ENCODE data around the gene ZMYND12. TPM values are rescaled to one million over a fixed set of nuclear protein-coding genes. Genes with fewer than 3 reads are reported as not detected.

Gene ZMYND12
- total and polyA plus RNA-seq, 12 donors = 1.2 to 12.2 (median 4.5) TPM

DNA sequence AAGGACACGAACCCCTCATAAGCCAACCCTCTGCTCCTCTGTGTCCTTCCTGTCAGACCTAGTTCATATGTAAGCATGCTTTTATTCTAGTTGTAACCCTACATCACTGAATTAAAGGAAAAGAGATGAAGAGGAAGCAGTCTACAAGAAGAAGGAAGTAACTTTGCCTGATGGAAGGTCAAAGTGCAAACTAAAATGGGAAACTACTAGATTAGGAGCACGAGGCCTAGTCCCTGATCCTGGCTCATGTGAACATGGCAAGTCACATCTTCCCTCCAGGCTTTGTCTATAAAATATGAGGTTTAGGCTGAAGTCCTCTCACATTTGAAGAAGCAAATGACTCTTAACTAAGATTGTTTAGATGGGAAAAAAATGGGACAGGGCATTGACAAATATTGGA, 13.2 kb downstream of the ZMYND12 start:
- Histone ChIP-seq H3K4me3 (no peak overlapping the region), H3K4me1 (replicated peaks in 1 of 2) (no peaks in the 10 kb centered on the region), H3K27ac (no peak overlapping the region), H3K36me3 (replicated peaks in 1 of 2) (no peaks in the 10 kb centered on the region), H3K27me3 (no peaks in the 10 kb centered on the region), H3K9me3 (replicated peaks in 1 of 3) (no peaks in the 10 kb centered on the region)
- TF ChIP-seq, protein P1, sequence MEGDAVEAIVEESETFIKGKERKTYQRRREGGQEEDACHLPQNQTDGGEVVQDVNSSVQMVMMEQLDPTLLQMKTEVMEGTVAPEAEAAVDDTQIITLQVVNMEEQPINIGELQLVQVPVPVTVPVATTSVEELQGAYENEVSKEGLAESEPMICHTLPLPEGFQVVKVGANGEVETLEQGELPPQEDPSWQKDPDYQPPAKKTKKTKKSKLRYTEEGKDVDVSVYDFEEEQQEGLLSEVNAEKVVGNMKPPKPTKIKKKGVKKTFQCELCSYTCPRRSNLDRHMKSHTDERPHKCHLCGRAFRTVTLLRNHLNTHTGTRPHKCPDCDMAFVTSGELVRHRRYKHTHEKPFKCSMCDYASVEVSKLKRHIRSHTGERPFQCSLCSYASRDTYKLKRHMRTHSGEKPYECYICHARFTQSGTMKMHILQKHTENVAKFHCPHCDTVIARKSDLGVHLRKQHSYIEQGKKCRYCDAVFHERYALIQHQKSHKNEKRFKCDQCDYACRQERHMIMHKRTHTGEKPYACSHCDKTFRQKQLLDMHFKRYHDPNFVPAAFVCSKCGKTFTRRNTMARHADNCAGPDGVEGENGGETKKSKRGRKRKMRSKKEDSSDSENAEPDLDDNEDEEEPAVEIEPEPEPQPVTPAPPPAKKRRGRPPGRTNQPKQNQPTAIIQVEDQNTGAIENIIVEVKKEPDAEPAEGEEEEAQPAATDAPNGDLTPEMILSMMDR (IDR thresholded peaks at IDR 0.05) = no peak
- no peak for TF ChIP-seq POLR2A (IDR thresholded peaks at IDR 0.05)
- intact Hi-C loops (cut with DNase I) = no loop called here
- 39 to 52% (median 42%) methylated on average over 2 of the region's 2 CpGs for WGBS, 4 donors
- DNase-seq = no peak

DNA sequence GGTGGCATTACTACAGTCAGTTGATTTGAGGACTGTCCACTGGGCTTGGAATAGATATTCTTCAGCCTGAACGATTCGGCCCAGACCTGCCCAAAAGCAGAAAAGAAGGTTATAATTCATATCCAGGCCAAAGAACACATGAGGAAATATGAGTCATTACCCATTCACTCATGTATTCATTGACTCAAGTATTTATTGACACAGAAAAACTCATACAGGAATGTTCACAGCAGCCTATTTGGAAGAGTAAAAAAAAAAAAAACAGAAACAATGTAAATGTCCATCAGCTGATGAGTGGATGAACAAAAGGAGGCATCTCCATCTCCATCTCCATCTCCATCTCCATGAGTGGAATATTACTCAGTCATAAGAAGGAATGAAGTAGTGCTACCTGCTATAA, 15.9 kb downstream of the ZMYND12 start:
- Histone ChIP-seq H3K9me3 (replicated peaks in 1 of 3) (no peaks in the 10 kb centered on the region), H3K4me3 (no peak overlapping the region), H3K4me1 (replicated peaks in 1 of 2) (no peaks in the 10 kb centered on the region), H3K36me3 (replicated peaks in 1 of 2) (no peaks in the 10 kb centered on the region), H3K27ac (no peak overlapping the region), H3K27me3 (no peaks in the 10 kb centered on the region)
- 26 to 48% (median 37%) methylated on average over 2 of the region's 2 CpGs for WGBS, 4 donors
- intact Hi-C loops (cut with DNase I) = no loop called here
- TF ChIP-seq POLR2A (IDR thresholded peaks at IDR 0.05) = no peak
- TF ChIP-seq, protein P1 (IDR thresholded peaks at IDR 0.05) = no peak
- DNase-seq = no peak

DNA sequence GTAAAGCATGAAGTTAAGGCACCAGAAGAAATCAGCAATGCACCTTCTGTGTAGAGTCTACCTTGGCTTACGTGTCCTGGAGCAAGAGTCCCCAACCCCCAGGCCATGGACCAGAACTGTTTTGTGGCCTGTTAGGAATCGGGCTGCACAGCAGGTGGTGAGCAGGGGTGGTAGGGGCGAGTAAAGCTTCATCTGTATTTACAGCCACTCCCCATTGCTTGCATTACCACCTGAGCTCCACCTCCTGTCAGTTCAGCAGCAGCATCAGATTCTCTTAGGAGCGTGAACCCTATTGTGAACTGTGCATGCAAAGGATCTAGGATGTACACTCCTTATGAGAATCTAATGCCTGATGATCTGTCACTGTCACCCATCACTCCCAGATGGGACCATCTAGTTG, 21.5 kb downstream of the ZMYND12 start:
- H3K27ac ChIP-seq = no peak overlapping the region
- 83 to 94% (median 92%) methylated on average over 4 of the region's 4 CpGs for WGBS, 4 donors
- intact Hi-C loops (cut with DNase I) = no loop called here
- no peaks in the 10 kb centered on the region for H3K4me1 ChIP-seq (replicated peaks in 1 of 2)
- H3K9me3 ChIP-seq (replicated peaks in 1 of 3) = no peaks in the 10 kb centered on the region
- no peaks in the 10 kb centered on the region for H3K27me3 ChIP-seq
- TF ChIP-seq POLR2A (IDR thresholded peaks at IDR 0.05) = no peak
- TF ChIP-seq, protein P1 (IDR thresholded peaks at IDR 0.05) = no peak
- H3K4me3 ChIP-seq = no peak overlapping the region
- no peak for DNase-seq
- no peaks in the 10 kb centered on the region for H3K36me3 ChIP-seq (replicated peaks in 1 of 2)

DNA sequence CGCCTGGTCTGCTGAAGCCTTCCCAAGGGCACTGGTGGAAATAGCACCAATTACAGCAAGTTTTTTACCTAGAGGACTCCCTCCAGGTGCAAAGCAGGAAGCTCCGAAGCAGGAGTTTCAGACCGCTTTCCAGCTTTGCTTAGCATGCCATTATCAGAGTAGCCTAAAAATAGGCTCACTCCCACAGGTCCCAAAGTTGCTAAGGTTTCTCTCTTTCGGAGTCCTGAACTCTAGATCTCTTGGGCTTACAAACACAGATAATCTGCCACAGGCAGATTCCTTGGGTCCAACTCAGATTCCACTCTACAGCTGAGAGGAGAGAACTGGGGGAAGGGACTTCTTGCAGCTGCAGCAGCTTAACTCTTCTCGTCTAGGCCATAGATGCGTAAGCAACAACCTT, 22.5 kb downstream of the ZMYND12 start:
- 90 to 96% (median 93%) methylated on average over 6 of the region's 6 CpGs for WGBS, 4 donors
- intact Hi-C loops (cut with DNase I) = no loop called here
- TF ChIP-seq POLR2A (IDR thresholded peaks at IDR 0.05) = no peak
- TF ChIP-seq, protein P1 (IDR thresholded peaks at IDR 0.05) = no peak
- Histone ChIP-seq H3K27ac (no peak overlapping the region), H3K27me3 (no peaks in the 10 kb centered on the region), H3K9me3 (replicated peaks in 1 of 3) (no peaks in the 10 kb centered on the region), H3K36me3 (replicated peaks in 1 of 2) (no peaks in the 10 kb centered on the region), H3K4me3 (no peak overlapping the region), H3K4me1 (replicated peaks in 1 of 2) (no peaks in the 10 kb centered on the region)
- no peak for DNase-seq

All from adrenal gland (tissue), 12 donors.